Cerebellar cortex (tissue), 1 donor: ENCODE data around the gene SARDH.

Experiments
- DNase-seq: peaks from one replicate; pipeline ENCODE4 v3.0.0-alpha.2; 2015; ENCODE audit warnings: low spot score

The SARDH gene

DNA sequence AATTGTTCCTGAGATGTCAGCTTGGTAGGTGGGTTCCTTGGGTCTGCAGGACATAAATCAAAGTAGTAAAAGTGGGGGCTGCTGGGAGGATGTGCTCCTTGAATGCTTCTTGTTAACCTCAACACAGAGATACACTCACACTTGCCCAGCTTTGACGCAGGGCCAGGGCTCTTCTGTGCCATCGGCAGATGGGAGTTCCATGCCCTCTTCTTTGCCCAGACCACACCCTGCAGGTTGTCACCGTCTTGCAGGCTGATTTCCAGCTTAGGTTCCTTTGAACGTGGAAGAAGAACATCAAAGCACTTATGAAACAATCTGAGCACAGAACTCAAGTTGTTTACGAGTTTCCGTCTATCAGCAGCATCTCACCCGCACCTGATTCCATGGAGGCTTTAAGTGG is 91.0 kb downstream of the SARDH start:
- DNase-seq: no peak

DNA sequence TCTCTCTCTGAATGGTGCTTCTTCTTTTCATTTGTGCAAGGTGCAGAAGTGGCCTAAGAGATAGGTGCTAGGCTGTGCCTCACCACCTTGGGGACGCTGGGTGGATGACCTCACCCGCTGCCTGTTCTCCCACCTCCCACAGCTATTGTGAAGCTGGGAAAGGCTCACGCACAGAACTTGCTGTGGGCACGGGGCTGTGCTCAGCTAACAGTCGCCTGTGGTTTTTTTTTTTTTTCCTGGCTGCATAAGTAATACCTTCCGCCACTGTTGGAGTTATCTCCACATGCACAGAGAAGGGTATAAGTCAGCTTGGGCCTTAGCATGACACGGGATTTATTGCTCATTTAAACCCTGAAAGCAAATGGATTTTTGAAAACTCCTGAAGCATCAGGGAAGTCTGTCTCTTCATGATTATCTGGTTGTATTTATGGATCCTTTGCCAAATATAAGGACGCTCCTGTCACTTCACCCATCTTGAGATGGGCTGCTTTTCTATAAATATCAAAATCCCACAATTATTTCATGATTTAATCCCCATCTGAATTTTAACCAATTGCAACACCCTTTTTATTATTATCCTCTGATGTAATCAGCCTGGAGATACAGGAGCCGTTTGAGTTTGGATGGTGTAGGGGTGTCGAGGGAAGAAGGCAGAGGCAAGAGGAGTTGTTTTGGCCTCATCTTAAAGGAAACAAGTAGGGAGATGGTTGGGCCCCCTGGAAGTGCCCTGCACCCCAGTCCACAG is 93.0 kb downstream of the SARDH start:
- DNase-seq: no peak

DNA sequence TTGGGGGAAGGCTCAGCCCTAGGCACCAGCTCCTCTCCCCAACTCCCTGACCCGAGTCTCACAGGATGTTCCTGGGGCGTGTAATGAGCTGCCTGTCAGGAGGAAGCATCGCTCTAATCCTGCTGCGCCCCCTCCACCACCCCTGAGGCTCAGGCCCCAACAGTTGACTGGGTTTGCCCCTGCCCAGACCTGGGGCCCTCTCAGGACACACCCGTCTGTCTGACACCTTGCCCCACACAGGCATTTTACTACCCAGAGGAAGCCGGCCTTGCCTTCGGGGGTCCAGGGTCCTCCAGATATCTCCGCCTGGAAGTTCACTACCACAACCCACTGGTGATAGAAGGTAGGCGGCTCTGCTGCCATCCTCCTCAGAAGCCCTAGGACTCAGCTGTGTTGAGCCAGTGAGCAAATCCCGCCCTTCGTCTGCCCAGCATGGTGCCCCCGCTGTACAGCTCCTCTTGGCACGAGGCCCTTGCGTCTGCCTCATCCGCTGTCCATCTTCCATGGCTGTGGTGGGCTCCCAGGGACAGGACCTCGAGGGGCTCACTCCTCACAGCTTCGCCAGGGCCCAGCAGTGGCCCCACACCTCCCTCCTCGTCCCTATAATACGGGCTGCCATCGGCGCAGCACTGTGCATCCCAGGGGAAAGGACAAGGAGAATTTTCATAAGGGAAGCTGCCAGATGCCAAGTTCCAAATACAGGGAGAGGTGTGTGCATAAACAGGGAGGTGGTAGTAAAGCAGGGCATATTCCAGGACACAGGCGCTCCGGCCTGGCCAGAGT is 94.0 kb downstream of the SARDH start:
- DNase-seq: no peak

DNA sequence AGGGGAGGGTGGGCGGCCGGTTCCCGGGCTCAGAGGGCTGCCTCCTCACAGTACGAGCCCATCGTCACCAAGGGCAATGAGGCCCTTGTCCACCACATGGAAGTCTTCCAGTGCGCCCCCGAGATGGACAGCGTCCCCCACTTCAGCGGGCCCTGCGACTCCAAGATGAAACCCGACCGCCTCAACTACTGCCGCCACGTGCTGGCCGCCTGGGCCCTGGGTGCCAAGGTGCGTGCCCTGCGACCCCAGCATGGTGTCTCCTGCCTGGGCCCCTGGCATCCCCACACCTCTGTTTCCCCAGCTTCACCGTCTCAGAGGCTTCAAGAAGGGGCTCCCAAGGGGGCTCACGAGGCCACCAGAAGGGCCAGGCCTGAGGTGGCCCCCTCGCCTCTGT is 94.8 kb downstream of the SARDH start:
- no peak for DNase-seq

DNA sequence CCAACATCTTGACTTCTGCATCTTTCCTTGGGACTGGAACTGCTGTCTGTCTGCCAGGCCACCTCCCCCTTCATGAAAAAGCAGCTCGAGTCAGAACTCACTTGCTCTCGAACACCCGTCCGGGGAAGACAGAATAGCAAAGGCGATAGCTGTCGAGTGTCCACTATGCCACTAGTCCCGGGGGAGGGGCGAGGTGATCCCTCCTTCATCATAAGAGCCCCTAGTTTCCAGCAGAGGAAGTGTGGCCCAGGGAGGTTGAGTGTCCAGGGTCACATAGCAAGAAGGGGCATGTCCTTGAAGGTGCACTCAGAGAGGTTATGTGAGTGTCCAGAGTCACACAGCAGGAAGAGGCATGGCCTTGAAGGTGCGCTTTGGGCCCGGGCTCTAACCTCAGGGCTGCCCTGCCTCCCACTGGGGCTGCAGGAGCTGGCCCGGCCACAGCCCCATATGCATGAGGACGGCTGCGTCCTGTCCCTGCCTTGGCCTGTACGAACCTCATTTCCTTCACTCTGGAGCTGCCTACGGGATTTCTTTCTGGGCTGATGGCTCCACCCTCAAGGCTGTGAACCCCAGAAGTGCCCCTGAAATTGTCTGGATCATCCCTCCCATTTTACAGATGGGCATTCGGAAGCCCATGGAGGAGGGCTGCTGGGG is 95.3 kb downstream of the SARDH start:
- no peak for DNase-seq

DNA sequence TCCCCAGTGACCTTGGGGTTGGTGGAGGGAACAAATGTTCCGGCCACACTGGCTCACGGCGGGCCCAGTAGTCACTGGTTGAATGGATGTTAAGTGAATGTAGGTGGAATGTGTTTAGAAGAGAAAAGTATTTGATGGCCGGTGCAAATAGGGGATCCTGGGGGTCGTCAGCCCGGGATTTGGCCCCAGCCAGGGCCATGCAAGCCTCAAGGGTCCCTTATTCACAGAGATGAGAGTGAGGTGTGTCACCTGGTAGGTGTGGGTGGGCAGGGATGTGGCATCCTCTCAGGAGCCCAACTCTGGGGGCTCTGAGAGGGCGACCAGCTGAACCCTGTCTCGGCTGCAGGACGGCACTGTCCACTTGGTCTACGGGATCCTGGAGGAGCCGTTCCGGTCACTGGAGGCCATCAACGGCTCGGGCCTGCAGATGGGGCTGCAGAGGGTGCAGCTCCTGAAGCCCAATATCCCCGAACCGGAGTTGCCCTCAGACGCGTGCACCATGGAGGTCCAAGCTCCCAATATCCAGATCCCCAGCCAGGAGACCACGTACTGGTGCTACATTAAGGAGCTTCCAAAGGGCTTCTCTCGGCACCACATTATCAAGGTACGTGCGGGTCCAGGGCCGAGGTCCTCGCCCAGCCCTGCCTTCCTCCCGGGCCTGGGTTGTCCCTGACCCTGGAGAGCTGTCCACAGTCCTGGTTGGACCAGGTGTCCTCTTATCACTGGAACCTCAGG is 96.1 kb downstream of the SARDH start:
- DNase-seq: no peak

DNA sequence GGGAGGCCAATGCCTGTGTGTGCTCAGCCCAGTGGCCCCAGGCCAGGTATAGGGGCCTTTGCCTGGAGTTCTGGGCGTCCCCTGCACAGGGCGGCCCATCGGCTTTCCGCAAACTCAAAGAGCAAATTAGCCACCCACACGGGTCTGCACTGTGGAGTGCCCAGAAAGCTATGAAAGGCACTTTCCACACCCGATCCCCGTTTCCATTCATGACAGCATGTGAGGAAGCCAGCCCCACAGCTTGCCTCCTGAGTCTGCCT is 96.8 kb downstream of the SARDH start:
- DNase-seq: peak; percentile 47

DNA sequence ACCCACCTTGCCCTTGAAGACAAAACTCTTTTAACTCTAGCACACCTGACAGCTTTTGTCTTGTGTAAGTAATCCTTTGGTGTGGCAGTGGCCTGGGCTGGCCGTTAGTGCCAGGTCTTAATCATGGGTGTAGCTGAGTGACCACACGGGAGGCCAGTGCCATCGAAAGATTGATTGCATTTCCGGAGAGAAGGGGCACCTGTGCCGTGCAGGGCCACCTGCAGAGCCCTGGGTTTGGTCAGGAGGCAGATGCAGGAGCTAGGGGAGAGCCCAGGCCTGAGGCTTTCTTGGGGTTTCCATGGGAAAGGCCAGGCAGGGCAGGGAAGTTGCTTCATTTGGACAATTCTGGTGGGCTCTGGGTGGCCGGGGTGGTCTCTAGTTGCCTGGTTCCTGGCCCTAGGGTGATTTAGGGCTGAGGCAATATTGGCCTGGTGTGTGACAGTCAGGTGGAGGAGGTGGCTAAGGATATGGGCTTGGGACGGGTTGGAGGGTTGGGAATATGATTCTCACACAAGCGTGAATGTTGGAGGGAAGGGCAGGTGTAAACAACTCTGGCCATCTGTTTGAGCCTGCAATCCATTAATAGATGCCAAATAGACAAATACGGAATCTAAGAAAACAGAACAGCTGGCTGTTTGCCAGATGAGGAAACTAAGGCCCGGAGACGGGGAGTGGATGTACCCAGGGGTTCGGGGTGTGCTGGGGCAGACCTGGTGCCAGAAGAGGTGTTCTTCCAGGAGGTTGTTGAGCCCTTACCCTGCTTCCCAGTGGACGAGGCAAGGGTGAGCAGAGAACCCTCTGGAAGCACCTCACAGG is 97.4 kb downstream of the SARDH start:
- DNase-seq: peak; percentile 63

DNA sequence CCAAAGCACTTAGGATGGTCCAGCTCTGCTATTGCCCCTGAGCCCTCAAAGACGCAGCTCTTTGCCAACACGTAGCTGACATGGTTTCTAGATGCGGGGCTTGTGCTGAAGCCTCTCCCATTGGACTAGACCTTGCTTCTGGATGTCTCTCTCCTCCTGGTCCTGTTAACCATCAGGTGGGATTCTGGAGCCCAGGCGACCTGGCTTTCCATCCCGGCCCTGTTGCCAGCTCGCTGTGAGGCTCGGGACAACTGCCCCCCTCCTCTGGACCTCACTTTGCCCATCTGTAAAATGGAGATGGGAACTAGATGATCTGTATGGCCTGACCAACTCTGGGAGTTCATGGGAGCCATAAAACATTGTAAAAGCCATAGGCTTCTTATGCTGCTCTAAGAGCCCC is 98.0 kb downstream of the SARDH start:
- DNase-seq: no peak

DNA sequence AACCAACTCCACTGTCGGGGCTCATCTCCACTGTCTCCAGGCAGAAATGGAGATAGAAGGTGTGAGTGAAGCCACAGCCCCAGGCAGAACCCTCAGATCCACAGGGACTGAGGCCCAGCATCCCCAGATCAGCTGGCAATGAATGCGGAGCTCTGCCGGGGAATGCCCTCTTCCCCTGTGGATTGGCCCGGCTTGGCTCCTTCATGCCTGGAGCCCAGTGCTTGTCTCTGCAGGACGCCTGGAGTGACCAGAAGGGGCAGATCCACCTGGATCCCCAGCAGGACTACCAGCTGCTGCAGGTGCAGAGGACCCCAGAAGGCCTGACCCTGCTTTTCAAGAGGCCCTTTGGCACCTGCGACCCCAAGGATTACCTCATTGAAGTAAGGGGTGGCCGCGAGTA is 98.5 kb downstream of the SARDH start:
- DNase-seq: no peak

DNA sequence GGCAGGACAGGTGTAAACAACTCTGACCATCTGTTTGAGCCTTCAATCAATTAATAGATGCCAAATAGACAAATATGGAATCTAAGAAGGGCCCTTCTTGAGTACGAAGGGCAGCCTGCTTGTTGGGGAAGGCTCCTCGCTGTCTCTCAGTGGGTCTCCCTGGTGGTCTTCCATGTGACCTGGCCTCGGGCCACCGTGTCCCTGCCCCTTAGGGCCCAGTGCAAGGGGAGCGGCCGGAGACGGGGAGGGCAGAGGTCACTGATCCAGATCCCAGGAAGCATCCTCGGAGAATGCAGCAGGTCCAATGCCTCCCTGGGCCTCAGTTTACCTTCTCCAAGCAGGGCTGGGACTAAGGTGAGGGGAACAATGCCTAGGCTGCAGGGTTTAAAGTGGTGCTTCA is 99.4 kb downstream of the SARDH start:
- DNase-seq: no peak

DNA sequence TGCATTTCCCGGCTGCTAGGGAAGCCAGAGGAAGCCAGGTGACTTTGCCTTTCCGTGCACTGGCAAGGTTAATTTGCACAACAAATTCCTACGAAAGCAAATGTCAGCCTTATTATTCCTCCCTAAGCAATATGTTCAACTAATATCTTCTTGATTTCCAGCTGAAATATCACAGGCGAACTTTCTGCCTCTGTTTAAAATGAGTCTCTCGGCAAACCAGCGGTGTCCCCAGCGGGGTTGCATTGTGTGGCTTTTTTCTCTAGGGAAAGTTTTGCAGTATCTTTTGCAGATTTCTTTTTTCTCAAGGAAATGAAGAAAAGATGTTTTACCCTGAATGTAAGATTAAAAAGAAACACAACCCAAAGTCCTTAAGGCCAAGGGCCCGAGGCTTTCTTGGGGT is 100.1 kb downstream of the SARDH start:
- DNase-seq: no peak

DNA sequence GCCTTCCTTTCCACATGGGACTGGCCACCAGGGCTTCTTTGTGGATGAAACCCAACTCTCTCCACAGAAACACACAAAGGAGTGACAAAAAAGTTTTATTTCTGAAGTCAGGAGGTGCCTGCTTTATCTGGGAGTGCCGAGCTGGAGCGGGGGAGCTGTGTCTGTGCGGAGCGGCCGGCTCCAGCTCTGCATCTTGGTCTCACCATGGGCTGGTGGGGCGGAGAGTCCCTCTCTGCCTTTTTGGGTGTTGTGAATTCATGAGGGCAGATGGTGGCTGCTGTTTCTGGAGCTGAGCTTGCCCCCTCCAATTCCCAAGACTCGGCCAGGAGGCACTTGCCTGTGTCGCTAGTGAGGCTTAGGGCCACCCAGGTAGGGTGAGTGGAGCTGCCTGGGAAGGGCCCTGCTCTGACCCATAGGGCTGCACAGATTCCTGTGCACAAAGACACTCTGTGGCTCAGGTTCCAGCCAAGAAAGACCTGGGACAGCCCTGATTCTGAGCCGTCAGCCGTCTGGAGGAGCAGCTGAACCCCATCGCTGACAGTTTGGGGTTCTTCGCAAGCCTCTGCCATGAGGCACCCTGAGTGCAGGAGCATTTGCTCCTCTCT is 100.6 kb downstream of the SARDH start:
- DNase-seq: no peak

DNA sequence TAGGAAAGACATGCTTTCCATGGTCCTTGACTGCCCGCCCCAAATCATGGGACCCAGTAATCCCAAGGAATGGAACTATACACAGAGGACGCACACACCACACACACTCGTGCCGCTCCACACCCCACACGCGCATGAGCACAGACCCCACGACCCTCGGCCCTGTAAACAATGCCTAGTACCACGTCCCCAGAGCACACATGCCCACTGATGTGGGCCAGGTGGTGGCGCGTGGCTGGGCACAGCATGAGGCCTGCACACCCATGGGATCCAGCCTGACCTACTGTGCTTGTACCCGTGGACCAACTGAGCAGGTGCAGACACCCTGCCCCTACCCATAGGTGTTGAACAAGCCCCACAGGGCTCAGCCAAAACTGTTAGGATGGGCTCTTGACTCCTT is 101.2 kb downstream of the SARDH start:
- DNase-seq: no peak

DNA sequence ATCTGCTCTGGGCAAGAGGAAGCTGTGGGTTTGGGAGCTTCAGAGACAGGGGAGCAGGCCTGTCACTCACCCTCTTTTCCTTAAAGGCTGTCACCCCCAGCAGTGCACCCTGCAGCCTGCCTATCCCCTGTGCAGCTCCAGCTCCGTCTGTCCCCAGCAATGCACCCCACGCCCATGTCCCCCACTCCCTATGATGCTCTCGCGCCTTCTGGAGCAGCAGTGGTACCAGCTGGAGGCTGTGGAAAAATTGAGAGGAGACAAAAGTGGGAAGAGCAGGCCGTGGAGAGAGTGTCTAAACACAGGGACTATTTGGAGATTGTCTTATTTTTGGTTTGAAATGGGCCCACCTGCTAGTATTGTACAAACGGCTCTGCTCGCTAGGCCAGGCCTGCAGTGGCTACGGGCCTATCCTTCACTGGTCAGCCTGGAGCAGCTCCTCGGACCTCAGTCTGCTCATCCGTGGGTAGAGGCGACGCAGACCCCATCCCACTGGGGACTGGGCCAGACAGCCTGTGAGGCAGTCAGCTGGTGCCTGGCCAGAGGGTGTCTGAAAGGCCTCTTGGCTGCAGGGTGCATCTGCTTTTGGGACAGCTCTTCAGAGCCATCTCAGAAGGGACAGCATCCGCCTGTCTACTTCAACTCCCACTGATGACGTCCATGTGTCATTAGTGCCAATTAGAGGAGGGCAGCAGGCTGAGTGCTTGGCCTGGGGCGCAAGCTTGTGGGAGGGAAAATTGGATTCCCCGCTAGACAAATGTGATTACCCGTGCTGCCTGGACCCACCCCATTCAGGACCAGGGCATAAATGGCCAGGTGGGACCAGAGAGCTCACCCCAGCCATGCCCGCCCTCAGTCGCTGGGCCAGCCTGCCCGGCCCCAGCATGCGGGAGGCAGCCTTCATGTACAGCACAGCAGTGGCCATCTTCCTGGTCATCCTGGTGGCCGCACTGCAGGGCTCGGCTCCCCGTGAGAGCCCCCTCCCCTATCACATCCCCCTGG is 102.3 kb downstream of the SARDH start, which contains the start of gene DBH:
Gene DBH (plus strand): TSS at position 831 of the 999 bp plus-strand sequence. CDS start 9 bp downstream, at position 840.
- no peak for DNase-seq

DNA sequence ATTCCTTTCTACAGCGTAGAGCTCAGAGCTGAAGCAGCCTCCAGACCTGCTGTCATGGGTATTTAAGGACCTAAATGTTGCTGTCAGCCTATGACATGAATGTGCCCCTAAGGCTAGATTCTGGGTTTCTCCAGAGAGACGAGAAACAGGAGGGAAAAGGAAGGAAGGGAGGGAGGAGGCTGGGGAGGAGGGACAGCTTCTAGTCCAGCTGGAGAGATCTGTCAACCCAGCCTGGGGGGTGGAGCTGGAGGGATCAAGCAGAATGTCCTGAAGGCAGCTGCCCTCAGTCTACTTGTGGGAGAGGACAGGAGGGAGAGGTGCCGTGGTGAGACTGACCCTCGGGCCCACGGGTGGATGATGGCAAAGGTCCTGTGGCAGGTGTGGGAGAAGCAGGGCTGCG is 103.1 kb downstream of the SARDH start:
- no peak for DNase-seq

DNA sequence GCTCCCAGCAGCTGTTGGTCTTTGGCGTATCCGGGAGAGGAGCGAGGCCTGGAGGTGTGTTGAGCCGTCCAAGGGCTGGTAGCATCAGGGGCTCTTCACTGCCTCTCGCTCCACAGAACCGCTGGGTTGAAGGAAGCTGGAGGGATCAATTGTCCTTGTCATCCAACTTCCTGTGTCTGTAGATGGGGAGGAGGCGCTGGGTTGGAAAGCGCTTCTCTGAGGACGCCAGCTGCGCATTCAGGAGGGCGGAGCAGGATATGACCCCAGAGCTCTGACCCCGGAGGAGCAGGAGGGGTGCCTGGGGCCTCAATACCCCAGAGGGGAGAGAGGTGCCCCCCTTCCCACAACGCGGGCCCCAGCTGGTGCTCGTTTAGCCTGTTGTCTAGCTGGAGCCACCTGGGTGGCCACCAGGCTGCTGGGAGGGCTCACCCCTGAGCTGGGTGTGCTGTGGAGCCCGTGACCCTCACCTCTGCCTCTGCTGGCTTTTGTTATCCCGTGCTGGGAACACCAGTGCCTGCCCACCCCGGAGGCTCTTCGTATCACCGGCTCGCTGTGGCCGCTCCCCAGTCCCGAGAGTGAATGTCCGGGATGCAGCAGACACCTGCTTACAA is 104.0 kb downstream of the SARDH start:
- DNase-seq: no peak

DNA sequence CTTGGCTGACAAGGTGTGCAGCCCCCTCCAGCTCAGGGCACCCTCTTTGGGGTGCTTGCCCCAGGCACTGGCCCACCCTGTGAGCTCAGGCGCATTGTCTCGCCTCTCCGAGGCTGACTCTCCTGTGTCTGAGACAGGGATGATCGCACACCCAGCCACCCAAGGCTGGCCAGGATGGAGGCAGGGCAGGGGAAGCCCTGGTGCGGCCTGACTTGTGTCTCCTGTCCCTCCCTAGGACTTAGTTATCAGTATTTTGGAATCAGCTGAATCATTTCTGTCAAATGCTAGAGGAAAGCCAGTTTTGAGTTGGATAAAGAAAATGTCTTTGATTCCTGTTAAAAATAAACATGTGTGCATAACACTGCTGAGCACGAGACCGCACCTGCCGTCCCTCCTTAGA is 104.5 kb downstream of the SARDH start:
- DNase-seq: no peak

DNA sequence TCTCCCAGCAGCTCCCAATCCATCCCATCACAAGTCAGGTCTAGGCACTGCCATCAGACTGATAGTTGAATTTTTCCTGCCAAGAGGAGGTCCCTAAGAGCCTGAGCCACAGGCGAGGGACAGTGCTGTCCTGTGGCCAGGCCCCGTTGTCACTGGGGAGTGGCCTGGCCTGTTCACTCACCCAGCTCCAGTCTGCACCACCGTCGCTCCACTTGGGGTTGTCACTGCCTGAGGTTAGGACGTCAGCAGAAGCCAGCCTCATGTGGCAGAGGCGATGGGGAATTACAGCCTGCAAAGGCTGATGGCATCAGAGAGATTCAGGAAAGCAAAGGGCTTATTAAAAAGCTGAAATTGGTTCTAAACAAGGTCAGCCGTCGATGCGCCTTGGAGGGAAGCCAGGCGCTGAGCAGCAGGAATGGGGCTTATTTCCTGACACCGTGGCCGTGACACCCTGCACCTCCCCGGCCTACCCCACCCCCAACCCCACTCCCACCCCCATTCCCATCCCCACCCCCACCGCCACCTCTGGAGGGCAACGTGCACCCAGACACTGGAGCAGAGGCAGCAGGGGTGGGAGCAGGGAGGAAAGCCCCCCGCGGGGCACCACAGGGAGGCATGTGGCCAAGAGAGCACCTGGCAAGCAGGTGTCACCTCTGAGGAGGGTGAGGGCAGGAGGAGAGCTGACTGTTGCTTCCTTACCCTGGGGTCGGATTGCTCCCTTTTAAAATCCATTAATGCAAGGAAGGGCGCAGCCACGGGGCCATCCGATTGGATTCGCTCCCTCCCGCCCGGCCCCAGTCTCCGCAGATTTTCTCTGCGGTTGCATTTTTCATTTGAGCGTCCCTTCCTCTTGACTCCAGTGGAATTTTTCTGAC is 105.1 kb downstream of the SARDH start:
- DNase-seq: no peak
